CD4-positive, CD25-positive, alpha-beta regulatory T cell (primary cell): Measurements from ENCODE around the gene MYH9. TPM values are rescaled to one million over a fixed set of nuclear protein-coding genes. Genes with fewer than 3 reads are reported as not detected.

Experiments
- ATAC-seq, 2 donors: fragments of 150-1000 bp; cut with Tn5 transposase; one replicate each; pipeline ENCODE4 v1.10.0; 2021; ENCODE audit warnings: low read depth in 2 of 2, moderate number of reproducible peaks in 2 of 2, moderate library complexity in 1 of 2
- DNase-seq, 3 donors: peaks; one replicate each; pipeline versions ENCODE4 v3.0.0 to v3.0.0-alpha.2; 2012 to 2022; ENCODE audit warnings: mixed read lengths in 1 of 3
- H3K27ac ChIP-seq: one replicate; pipeline ENCODE4 v1.7.0; 2013; ENCODE audit warnings: mild to moderate bottlenecking, low read length; ENCODE audit not compliant: insufficient read depth, poor library complexity, severe bottlenecking
- H3K27me3 ChIP-seq: one replicate; pipeline ENCODE4 v1.7.0; 2013; ENCODE audit warnings: low read length; ENCODE audit not compliant: control insufficient read depth, insufficient read depth
- H3K36me3 ChIP-seq: one replicate; pipeline ENCODE4 v1.7.0; 2013; ENCODE audit warnings: mild to moderate bottlenecking, low read length, moderate library complexity; ENCODE audit not compliant: control insufficient read depth, insufficient read depth
- H3K4me1 ChIP-seq: 2 replicates; pipeline ENCODE4 v1.7.0; 2013; ENCODE audit warnings: mild to moderate bottlenecking, low read length; ENCODE audit not compliant: insufficient read depth, control insufficient read depth, poor library complexity, severe bottlenecking
- H3K4me3 ChIP-seq: one replicate; pipeline ENCODE4 v1.7.0; 2013; ENCODE audit warnings: low read depth, mild to moderate bottlenecking, low read length, moderate library complexity
- H3K9me3 ChIP-seq, 2 experiments: 1 replicate in 1 of 2; 2 replicates in 1 of 2; pipeline ENCODE4 v1.7.0; 2013; ENCODE audit warnings: low read length in 2 of 2, mild to moderate bottlenecking in 1 of 2, moderate library complexity in 1 of 2; ENCODE audit not compliant: control insufficient read depth in 2 of 2
- H3K27ac Mint-ChIP-seq, 3 donors: one replicate each; pipeline ENCODE4 v1.8.0; 2020 to 2022; ENCODE audit warnings: mild to moderate bottlenecking in 3 of 3, mixed read lengths in 3 of 3, moderate library complexity in 2 of 3
- H3K27me3 Mint-ChIP-seq: one replicate; pipeline ENCODE4 v1.8.0; 2022; ENCODE audit warnings: mild to moderate bottlenecking, mixed read lengths
- H3K36me3 Mint-ChIP-seq: one replicate; pipeline ENCODE4 v1.8.0; 2020; ENCODE audit warnings: mixed read lengths
- H3K4me1 Mint-ChIP-seq, 4 donors: one replicate each; pipeline ENCODE4 v1.8.0; 2020 to 2022; ENCODE audit warnings: mixed read lengths in 4 of 4, mild to moderate bottlenecking in 1 of 4
- H3K4me3 Mint-ChIP-seq, 4 donors: one replicate each; pipeline ENCODE4 v1.8.0; 2020 to 2022; ENCODE audit warnings: mild to moderate bottlenecking in 4 of 4, mixed read lengths in 4 of 4, moderate library complexity in 3 of 4
- H3K9me3 Mint-ChIP-seq, 7 donors: one replicate each; pipeline ENCODE4 v1.8.0; 2020 to 2022; ENCODE audit warnings: mixed read lengths in 7 of 7, mild to moderate bottlenecking in 3 of 7, moderate library complexity in 2 of 7
- polyA plus RNA-seq, 4 donors: library from polyadenylated mRNA; unstranded; fragments of 300-500 nt; fragmentation: Illumina TruSeq; gene quantifications; one replicate each; pipeline ENCODE4 v1.2.3, GENCODE V29; 2021
- total RNA-seq: library from RNA; stranded (reverse); gene quantifications from one replicate; pipeline ENCODE4 v1.2.3, GENCODE V29; 2022

Gene MYH9
- total RNA-seq (1,341 TPM), polyA plus RNA-seq (10 to 100 TPM; 80.0 to 98.9 (median 93.4) TPM)

DNA sequence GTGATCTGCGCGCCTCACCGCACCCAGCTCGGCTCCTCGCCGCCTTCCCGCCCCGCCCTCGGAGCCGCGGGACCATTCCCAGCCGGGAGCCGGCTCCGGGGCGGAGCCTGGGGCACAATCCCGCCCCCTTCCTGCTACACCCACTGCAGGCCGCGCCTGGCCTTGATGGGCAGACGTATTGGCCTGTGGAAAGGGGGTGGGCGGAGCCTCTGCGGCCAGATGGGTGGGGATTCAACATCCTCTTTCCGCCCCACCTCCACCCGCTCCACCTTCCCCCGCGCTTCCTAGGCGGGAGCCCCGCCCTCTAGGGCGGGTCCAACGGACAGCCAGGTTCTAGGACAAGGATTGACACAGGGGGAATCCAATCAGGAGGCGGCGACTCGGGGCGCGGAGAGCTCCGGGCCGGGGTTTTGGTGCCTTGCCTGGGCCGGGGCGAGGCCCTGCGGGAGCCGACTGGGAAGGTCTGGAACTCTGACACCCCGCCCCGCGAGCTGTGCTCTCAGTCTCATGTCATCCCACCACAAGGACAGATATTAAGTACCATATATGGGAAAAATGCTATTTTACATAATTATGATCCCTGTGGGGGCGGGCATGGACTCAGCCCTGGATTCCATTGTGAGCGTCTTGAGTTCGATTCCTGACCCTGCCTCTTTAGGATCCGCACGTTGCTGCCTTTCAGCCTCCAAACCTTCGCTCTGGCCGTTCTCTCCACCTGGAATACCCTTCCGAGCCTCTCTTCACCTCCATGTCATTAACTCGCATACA is at the start of gene MYH9:
MYH9 (minus strand) TSS at position 9 of the 768 bp plus-strand sequence. CDS start 38,731 bp downstream, outside the sequence.
- ATAC-seq (peak; percentile 89 to 91), DNase-seq (peak; percentile 98 to 100 (median 99))
- H3K27me3 ChIP-seq, result no peaks in the 10 kb centered on the region
- Mint-ChIP-seq H3K27ac (peak within 1 kb of the TSS; percentile 93 to 98 (median 95)), H3K4me3 (peak within 1 kb of the TSS; percentile 90 to 98 (median 93)), H3K9me3 (no peaks in the 10 kb centered on the region), H3K27me3 (peaks cover 10% of the 10 kb centered on the region), H3K4me1 (peaks cover 10 to 41% (median 24%) of the 10 kb centered on the region in 4 donors), H3K36me3 (peaks cover 11% of the 10 kb centered on the region)
- H3K36me3 ChIP-seq, result no peaks in the 10 kb centered on the region
- H3K27ac ChIP-seq, result peak within 1 kb of the TSS; percentile 96
- H3K4me3 ChIP-seq, result peak within 1 kb of the TSS; percentile 91
- no peaks in the 10 kb centered on the region for H3K9me3 ChIP-seq
- peaks cover 36% of the 10 kb centered on the region for H3K4me1 ChIP-seq

DNA sequence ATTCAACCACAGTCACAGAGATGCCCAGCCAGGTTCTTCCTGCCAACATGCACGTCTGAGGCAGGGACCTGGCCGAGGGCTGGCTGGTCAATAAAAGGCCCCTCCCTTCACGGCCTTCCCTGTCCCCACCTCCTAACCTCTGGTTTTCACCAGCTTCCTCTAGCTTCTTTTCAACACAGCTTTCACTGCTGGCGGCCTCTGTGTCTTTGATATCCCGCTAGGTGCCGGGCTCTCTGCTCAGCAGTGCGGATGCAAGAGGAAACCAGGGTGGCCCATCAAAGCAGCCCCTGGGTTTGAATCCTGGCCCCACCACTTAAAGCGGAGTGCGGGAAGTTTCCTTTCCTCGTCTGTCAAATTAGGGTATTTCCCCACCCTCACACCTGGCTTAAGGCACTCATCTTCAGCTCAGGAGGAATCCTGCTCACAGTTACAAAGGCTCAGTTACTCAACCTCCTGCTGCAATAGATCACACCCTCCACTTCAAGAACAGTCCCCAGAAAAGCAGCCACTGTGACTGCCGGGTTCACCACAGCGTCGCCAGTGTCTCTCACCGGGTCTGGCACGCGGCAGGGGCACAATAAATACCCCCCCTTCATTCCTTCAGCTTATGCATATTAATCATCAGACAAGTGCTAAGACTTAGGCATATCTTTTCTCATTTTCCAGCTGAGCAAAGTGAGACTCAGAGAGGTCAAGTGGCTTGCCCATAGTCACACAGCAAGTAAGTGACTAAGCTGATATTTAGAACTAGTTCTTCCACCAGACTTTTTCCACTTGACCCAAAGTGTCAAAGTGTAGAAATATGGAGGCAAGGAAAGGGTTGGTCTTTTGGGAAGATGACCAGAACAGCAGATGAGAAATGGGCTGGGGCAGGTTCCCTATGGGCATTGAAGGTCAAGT is 48.0 kb upstream of the MYH9 start:
- DNase-seq, result peak; percentile 52 to 62 (median 52)
- peak overlapping the region; percentile 44 for H3K27ac ChIP-seq

DNA sequence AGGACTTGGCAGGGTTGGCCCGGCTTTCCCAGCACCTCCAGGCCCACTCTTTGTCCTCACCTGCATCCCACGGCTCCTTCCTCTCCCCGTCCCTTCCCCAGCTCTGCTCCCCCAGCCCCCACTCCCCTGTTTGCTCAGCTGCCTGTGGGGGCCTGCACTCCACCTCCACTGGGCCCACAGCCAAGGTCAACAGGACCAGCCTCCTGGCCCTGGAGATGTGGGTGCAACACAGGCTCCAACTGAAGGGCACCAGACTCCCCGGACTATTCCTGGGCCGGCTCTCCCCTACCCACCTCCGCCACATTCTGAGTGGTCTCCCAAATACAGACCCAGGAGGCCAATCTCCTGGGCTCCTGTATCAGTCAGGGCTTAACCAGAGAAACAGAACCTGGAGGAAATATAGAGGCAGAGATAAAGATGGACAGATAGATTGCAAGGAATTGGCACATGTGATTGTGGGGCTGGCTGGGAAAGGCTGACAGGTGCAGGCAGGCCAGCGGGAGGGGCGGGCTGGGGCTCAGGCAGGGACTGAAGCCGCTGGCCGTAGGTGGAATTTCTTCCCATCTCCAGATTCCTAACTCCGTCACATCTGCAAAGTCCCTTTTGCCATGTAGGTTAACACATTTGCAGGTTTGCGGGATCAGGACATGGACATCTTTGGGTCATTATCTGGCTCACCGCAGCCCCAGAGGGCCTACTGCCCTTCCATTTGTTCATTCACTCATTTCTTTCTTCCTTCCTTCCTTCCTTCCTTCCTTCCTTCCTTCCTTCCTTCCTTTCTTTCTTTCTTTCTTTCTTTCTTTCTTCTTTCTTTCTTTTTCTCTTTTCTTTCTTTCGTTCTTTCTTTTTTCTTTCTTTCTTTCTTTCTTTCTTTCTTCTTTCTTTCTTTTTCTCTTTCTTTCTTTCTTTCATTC is 45.8 kb upstream of the MYH9 start:
- H3K27me3 Mint-ChIP-seq, result peaks cover 6% of the 10 kb centered on the region
- H3K27ac Mint-ChIP-seq, result peak overlapping the region; percentile 42 to 95 (median 90)
- H3K4me1 Mint-ChIP-seq, result peaks cover 6 to 26% (median 14%) of the 10 kb centered on the region in 4 donors
- Histone ChIP-seq H3K27ac (no peak overlapping the region), H3K9me3 (no peaks in the 10 kb centered on the region), H3K36me3 (no peaks in the 10 kb centered on the region), H3K4me3 (no peak overlapping the region), H3K27me3 (no peaks in the 10 kb centered on the region), H3K4me1 (peaks cover 18% of the 10 kb centered on the region)
- H3K9me3 Mint-ChIP-seq, result peaks cover 0 to 2% (median 0%) of the 10 kb centered on the region in 7 donors
- peak overlapping the region in 1 of 4 donors; percentile 24 for H3K4me3 Mint-ChIP-seq
- no peak for ATAC-seq
- no peaks in the 10 kb centered on the region for H3K36me3 Mint-ChIP-seq
- no peak for DNase-seq

More for the DNA sequence above, 48.0 kb upstream of the MYH9 start:
- Histone ChIP-seq H3K9me3 (no peaks in the 10 kb centered on the region), H3K36me3 (no peaks in the 10 kb centered on the region), H3K4me1 (peaks cover 18% of the 10 kb centered on the region), H3K4me3 (peak overlapping the region; percentile 32), H3K27me3 (no peaks in the 10 kb centered on the region)
- peak; percentile 86 to 88 for ATAC-seq
- peak overlapping the region; percentile 5 to 82 (median 40) for H3K4me3 Mint-ChIP-seq
- H3K36me3 Mint-ChIP-seq, result no peaks in the 10 kb centered on the region
- H3K27ac Mint-ChIP-seq, result peak overlapping the region; percentile 50 to 95 (median 90)
- H3K27me3 Mint-ChIP-seq, result peaks cover 10% of the 10 kb centered on the region
- peaks cover 0 to 2% (median 0%) of the 10 kb centered on the region in 7 donors for H3K9me3 Mint-ChIP-seq
- peaks cover 6 to 30% (median 21%) of the 10 kb centered on the region in 4 donors for H3K4me1 Mint-ChIP-seq

DNA sequence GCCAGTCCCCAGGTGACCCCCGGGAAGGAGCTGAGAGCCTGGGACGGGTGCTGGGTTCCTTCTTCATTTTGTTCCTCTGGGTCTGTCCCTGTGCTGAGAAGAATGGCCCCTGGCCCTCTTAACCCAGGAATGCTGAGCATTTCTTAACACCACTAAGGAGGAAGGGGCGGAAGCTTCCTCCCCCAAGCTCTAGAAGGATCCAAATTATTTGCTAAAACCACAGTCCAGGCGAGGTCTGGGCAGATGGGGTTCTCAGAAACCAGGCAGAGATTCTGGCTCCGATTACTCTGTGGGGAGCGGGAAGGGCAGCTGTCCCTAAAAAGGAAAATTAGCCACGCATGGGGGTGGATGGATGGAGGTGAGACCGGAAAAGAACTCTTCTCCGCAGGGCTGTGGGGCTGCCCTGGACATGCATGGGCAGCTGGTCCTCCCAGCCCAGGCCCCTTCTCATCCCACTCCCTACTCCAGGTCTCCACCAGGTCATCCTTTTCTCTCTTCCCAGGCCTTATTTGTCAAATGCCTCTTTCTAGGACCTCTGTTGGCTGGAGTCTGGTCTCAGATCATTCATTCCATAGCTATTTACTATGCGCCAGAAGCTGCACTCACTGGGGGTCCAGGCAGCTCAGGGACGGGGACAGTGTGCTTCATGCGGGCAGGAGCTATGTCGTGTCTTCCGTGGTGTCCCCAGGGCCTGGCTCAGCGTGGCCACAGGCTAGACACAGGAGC is 45.0 kb upstream of the MYH9 start:
- Mint-ChIP-seq H3K4me1 (peaks cover 6 to 26% (median 16%) of the 10 kb centered on the region in 4 donors), H3K4me3 (no peak overlapping the region), H3K27ac (peak overlapping the region in 1 of 3 donors; percentile 59), H3K36me3 (no peaks in the 10 kb centered on the region), H3K27me3 (peaks cover 6% of the 10 kb centered on the region), H3K9me3 (peaks cover 0 to 2% (median 0%) of the 10 kb centered on the region in 7 donors)
- H3K4me1 ChIP-seq, result peaks cover 18% of the 10 kb centered on the region
- no peak for DNase-seq
- H3K27ac ChIP-seq, result no peak overlapping the region
- ATAC-seq, result no peak
- H3K9me3 ChIP-seq, result no peaks in the 10 kb centered on the region
- H3K36me3 ChIP-seq, result no peaks in the 10 kb centered on the region
- no peaks in the 10 kb centered on the region for H3K27me3 ChIP-seq
- no peak overlapping the region for H3K4me3 ChIP-seq

DNA sequence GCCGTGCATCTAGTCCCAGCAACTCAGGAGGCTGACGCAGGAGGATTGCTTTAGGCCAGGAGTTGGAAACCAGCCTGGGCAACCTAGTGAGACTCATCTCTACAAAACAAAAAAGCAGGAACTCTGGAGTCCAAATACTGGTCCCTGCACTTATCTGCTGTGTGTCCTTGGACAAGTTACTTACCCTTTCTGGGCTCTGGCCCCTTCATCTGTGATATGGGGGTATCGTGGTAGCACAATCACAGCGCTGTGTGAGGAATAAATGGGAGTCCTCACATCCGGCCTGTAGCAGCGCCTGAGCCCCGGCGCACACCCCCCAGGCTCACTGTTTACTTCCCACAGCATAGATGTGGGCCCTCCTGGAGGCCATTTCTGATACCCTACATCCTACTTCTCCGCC is 44.2 kb upstream of the MYH9 start:
- H3K36me3 ChIP-seq, result no peaks in the 10 kb centered on the region
- Mint-ChIP-seq H3K9me3 (peaks cover 0 to 2% (median 0%) of the 10 kb centered on the region in 7 donors), H3K4me1 (peaks cover 8 to 26% (median 17%) of the 10 kb centered on the region in 4 donors), H3K27ac (no peak overlapping the region), H3K36me3 (no peaks in the 10 kb centered on the region), H3K27me3 (peaks cover 10% of the 10 kb centered on the region), H3K4me3 (no peak overlapping the region)
- H3K27ac ChIP-seq, result no peak overlapping the region
- ATAC-seq (no peak), DNase-seq (no peak)
- H3K27me3 ChIP-seq, result no peaks in the 10 kb centered on the region
- peaks cover 18% of the 10 kb centered on the region for H3K4me1 ChIP-seq
- no peak overlapping the region for H3K4me3 ChIP-seq
- no peaks in the 10 kb centered on the region for H3K9me3 ChIP-seq

DNA sequence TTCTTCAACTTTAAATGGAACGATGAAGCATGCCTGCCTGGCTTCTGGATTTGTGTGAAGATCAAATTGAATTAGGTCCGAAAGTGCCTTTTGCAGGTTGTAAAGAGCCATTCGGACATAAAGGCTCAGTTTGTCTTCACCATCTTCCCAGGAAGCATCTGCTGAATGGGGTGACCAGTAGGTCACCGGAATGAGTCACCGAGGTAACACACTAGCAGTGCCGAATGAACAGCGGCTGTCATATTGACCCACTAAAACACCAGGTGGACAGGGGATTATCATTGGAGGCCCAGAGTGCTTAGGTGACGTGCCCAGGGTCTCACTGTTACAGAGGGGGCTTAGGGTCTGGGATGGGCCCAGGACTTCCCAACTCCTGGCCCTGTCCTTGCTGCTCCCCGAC is 43.1 kb upstream of the MYH9 start:
- DNase-seq (no peak), ATAC-seq (no peak)
- H3K4me1 Mint-ChIP-seq, result peaks cover 4 to 22% (median 11%) of the 10 kb centered on the region in 4 donors
- Histone ChIP-seq H3K4me1 (peaks cover 12% of the 10 kb centered on the region), H3K27ac (no peak overlapping the region), H3K27me3 (no peaks in the 10 kb centered on the region), H3K4me3 (no peak overlapping the region), H3K36me3 (no peaks in the 10 kb centered on the region), H3K9me3 (no peaks in the 10 kb centered on the region)
- H3K4me3 Mint-ChIP-seq, result no peak overlapping the region
- no peaks in the 10 kb centered on the region for H3K36me3 Mint-ChIP-seq
- peaks cover 0 to 2% (median 0%) of the 10 kb centered on the region in 7 donors for H3K9me3 Mint-ChIP-seq
- peaks cover 10% of the 10 kb centered on the region for H3K27me3 Mint-ChIP-seq
- H3K27ac Mint-ChIP-seq, result no peak overlapping the region
